Stimulated activated CD4-positive, alpha-beta T cell treated with anti-CD3 and anti-CD28 coated beads, Interleukin-12 subunit alpha, Interleukin-12 subunit beta, amount 100 ng/mL, for 48 hours (primary cell): Measurements from ENCODE around the gene UST.
"Not testable (repeated sequence)": the region's sequence is repeated elsewhere in the genome, so short reads cannot be mapped to it uniquely, and the experiment has no call there.

Experiments used
- DNase-seq, 3 donors: peaks; one replicate each; pipeline ENCODE4 v3.0.0-alpha.2; 2020; ENCODE audit warnings: low read depth in 2 of 3, low spot score in 1 of 3

UST gene

DNA sequence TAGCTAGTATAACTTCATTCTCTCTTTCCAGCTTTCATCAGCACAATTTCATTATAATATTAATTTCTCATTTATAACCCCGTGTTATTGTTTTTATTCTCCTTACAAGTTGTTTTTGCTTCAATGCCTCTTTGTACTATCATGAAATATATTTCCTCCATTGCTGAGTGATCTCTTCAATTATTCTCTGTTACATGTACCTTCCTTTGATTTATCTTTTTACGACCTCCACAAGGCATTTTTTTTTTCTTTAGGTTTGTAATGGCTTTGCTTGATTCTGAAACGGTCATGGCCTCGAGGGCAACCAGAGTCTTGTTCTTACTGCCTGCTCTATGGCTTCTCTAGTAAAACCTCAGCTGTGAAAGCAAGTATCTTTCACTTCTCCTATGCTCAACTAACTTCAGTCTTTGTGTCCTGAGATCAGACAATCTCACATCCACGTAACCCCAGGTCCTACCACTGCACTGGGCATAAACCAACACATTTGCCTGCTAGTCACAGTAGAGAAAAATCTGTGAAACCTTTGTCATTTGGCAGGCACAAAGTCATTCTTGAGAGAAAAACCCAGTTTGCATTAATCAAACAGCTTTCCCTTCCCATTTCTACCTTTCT is 119.9 kb downstream of the UST start:
- DNase-seq = no peak

DNA sequence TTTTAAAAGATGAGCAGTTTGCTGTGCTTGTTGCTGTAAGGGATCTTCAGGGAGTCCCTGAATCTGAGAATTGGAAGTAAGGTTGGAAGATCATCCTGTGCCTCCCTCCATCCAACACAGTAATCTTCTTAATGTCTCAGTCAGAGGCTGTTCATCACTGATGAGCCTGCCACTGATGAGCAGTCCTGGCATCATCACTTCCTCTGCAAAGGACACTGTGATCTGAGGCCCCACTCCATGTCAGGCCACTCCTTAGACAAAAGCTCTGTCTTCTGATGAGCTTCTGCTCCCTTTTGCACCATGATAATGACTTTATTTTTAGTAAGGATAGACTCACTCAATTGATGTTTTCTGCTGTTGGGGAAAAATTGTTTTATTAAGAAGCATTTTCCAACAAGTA is 121.0 kb downstream of the UST start:
- no peak for DNase-seq

DNA sequence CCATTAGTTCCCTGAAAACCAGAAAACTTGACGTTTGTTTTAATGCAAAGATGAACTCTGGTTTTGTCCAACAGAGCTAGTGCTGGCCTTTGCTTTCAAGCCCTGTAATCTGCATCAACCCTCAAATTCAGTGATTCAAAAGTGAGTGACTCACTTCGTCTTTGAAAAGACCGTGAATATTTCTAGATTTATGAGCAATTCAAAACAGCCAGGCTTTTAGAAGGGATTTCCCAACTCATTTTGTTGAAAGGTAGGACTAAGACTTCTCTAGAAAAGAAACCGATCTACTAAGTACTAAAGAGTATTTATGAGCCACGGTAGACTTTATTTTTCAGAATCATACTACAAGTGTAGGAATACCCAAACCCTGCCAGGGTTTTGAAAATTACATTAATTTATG is 121.5 kb downstream of the UST start:
- DNase-seq = no peak

DNA sequence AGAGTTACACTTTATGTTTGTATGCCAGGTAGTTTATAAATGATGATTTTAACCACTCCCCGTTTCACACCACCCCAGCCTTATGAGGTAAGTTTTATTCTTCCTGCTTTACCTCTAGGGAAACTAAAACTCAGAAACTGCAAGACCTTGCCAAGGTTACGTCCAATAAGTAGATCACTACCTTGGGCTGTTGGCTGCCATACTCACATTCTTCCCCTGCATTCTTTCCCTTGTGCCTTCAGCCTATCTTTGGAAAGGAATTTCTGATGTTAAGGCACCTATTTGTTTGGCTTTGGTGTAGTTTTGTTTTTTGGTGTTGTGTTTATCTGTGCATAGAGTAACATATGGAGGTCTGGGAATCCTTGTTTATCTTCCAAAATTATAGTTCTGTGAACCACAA is 122.1 kb downstream of the UST start:
- no peak for DNase-seq

DNA sequence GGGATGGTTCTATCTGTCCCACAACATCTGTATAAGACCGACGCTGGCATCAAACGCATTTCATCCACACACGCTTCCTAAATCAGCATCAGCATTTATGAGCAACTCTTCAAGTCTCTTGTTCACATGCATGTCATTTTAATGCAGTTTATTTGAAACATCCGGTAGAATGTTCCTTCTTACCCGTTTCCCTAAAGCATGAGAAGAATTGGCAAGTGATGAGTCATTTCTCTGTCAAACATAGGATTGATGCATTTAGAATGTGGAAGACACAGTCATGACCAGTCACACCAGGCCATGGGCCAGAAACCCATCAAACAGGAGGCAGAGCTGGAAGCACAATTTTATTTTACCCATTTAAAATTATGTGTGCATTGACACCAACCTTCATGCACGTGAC is 122.8 kb downstream of the UST start:
- no peak for DNase-seq

DNA sequence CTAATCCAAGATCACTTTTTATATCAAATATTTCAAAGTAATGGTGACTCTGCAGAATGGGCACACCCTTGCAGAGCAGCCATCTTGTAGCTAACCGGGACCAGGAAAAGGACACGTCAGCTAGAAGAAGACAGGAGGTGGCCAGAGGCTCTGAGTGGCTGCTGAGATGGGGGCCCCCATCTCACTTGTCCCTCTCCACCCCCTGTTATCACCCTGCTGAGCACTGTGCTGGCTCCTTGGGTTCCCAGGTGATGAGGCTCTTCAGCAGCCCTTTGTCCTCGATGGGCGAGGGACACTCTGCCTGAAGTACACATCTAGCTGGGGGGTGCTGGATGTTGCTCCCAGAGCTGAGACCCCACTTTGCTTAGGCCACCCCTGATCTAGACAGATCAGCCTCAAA is 126.3 kb downstream of the UST start:
- DNase-seq = no peak

DNA sequence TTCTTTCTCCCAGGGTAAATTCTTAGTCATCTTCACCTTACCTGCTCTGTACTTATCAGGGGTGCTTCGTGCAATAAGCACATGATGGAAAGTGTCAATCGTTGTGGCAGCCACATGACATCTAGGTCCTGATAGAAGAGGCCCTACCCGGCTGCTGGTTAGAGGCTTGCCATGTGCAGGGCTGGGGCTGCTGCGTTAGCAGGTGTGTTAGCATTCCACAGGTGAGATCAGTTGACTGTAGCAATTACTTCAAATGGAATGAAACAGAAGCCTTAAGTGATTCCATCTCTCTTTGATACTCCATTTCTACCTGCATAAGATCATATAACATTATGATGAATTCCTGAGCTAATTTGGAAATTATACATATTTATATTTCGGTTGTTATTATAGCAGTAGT is 127.0 kb downstream of the UST start:
- DNase-seq = no peak

DNA sequence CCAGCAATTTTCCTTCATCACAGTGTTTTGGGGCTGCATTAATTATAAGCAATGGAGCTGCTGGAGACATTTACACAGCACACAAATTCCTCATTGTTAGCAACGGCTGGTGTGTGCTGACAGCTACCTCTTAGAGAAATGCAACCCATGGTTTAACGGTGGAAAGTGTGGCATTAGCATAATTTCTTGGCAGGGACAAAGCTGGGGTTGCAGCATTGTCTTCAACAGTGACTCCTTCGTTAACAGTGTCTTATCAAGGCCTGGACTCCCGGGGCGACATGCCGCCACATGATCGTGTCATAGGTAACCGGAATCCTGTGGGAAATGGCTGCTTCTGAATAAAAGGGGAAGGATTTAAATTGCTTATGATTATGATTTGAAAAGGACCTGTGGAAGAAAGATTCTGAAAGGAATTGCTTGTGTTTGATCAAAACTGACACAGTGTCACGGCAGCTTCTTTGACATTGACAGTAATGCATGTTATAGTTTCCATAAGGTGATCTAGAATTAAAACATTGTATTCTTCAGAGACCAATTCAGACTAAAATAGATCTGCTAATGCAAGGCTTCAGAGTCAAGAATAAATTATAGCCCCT is 128.0 kb downstream of the UST start:
- no peak for DNase-seq

DNA sequence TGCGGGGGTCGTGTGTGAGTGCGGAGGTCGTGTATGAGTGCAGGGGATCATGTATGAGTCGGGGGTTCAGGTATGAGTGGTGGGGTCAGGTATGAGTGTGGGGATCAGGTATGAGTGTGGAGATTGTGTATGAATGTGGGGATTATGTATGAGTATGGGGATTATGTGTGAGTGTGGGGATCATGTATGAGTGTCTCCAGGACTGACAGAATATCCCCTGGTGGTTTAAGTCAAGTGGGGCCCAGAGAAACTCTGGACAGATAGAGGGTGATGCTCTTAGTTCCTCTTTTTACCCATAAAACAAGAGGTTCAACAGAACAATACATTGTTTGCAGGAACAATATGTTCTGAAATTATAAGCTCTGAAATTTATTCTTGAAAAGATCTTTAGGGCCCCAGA is 131.9 kb downstream of the UST start:
- no peak for DNase-seq

DNA sequence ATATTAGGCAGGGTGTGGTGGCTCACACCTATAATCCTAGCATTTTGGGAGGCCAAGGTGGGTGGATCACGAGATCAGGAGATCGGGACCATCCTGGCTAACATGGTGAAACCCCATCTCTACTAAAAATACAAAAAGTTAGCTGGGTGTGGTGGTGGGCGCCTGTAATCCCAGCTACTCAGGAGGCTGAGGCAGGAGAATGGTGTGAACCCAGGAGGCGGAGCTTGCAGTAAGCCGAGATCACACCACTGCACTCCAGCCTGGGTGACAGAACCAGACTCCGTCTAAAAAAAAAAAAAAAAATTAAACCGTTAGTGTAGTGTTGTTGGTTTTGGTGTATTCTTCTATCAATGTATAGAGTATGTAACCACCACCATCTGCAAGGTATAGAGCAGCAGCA is 133.9 kb downstream of the UST start:
- not testable (repeated sequence) for DNase-seq

DNA sequence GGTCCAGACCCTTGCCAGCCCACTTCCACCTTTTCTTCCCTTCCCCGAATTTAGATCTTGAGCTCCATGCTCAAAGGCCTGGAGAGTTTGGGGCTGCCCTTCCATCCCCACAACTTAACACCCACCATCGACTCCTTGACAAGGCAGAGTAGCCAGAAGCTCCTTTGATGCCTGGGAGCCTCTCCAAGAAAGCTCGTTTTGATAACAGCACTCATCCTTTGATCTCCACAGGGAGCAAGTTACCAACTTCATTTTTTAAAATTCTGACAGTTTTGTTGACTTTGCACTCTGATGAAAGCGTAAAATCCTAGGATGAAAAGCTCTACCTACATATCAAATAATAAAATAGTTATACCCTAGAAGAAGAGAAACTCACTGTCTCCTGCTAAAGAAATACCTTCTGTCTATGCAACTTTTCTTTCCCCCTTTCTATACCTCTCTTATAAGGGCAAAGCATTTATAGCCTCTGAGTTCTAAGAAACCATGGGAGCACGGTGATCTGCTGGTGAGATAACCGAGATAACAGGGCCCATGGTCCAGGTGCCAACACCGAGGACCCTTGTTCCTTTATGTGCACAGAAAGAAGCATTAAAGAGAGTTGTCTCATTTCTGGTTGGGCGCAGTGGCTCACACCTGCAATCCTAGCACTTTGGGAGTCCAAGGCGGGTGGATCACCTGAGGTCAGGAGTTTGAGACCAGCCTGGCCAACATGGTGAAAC is 134.9 kb downstream of the UST start:
- DNase-seq = no peak

DNA sequence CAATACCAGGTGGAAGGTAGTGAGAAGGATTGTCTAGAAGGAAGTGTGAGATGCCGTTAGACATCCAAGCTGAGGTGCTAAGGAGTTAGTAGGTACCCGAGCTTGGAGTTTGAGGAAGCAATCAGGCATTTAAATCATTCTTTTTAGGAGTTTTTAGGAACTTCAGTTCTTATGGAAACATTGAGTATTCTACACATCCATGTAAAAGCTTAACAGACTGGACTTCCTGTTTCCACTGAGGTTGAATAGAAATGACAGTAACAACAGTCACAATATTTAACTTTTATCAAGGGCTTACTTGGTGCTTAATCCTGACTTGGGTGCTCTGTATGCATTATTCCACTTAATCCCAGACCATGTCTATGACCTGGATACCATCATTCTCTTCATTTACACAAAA is 136.4 kb downstream of the UST start:
- DNase-seq = no peak

DNA sequence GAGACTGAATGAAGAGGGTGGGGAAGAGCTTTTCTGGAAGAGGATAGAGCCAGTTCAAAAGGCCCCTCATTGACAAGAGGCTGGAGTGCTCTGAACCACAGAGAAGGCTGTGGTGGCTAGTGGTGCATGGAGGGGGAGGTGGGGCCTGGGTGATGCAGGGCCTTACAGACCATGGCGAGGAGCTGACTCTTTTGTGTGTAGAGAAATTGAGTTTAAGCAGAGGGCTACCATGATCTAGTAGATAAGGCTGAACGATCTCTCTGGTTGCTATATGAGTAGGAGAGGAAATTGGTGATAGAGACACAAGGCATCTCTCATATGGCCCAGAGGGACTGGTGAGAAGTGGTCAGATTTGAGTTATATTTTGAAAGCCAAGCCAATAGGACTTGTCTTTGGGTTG is 137.6 kb downstream of the UST start:
- DNase-seq = no peak

DNA sequence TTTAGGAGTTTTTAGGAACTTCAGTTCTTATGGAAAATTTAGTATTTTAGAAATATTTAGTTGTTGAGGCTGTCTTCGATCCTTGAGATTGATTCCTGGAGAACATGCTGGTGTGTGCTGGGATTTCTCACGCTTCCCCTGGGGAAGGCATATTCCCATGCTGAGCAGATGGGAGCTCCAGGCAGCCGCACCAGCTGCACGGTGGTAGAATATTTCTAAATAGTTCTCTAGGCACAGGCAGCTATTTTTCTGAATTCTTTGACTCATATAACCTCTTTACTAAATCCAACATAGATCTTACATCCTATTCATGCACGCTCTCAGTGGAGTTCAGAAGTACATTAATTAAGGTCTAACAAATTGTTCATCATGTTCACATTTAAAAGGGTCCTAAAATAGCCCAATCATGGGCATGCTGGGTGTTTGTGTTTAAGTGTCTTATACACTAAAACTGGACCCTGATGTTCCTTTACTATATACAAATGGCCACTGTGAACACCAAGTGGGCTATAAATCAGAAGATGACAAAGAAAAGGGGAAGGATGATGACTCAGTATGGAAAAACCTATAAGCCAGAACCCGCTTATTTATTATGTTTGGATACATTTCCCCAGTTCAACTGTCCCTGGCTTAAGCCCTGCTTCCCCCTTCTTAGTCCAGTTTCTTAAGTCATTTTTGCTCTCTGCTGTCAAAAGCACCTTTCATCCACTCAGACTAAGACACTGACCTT is 138.5 kb downstream of the UST start:
- DNase-seq = no peak

DNA sequence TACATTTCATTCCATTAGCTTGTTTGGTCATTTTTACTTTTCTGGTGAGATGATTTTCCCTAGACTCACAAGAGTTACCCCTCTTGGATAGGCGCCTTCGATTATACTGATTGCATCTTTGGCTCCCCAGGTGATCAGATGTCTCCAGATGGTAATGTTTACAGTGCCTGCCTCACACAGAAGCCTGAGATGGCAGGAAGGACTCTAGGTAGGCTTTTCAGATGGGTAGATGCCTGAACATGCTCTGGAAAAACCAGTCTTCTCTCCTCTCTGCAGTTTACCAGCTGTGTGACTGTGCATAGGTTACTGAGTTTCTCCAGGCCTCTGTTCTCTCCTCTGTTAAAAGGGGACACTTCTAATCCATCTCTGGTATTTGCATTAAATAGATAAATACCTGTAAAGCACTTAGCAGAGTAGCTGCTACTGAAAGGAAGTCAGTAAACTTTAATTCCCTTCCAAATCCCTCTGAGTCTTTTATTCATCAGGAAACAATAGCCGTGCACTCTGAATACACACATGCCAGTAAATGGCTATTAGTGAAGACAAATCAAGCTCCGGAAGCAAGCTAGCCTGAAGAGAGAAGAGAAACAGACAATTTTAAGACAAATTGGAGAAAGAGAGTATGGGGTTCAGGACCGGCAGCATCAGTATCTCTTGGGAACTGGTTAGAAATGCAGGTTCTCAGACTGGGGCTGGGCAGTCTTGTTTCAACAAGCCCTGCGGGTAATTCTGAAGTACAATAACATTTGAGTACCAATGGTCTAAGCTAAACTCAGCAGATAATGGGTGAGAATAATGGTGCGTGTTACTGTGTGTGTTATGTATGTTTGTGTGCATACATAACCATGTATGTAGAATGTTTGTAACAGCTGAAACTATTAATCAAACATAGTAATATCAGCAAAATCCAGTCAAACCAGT is 139.4 kb downstream of the UST start:
- no peak for DNase-seq

DNA sequence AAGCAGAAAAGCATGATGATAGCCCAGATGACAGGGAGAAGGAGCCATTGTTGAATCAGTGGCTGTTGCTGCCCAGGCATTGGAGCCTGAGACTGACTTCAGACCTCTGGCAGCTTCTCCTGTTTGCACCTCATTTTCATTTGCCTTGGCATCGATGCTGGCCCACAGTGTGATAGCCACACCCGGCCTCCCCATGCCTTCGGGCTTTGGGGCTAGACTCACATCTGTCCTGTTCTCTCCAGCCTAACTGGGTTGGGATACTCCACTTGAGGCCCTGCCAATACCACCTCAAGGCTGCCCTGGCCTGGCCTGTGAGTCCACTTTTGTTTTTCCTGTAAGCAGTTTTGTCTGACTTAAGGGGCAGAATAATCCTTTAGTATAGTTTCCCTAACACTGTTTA is 140.4 kb downstream of the UST start:
- no peak for DNase-seq

DNA sequence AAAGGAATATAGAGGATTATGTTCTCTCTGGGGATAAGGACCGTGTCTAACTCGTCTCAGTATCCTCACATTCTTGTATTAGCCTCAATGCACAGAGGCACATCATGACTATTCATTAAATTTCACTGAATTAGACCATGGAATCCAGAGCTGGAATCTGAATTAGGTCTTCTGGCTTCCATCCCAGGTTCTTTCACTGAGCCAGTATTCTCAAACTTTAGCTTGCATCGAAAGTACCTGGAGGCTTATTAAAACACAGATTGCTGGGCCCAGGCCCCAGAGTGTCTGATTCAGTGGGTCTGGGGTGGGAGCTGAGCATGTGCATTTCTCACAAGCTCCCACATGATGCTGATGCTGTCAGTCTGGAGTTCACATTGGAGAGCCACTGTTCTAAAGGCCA is 142.0 kb downstream of the UST start:
- no peak for DNase-seq

DNA sequence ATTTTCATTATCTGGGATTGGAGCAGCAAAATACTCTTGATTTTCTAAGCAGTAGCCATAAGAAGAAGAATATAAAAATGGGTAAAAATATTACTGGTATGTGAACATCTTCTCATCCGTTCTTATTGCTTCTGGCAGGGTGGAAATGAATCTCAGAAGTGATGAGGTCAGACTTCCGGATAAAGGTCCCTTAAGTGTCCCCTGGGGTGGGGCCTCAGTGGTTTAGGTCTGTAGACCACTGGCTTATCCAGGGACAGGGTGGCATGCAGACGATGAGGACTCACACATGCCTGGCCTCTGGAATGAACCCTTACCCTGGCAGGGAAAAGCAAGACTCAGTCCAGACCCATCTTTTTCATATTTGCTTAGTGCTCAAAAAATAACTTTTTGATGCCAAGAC is 143.3 kb downstream of the UST start:
- no peak for DNase-seq

DNA sequence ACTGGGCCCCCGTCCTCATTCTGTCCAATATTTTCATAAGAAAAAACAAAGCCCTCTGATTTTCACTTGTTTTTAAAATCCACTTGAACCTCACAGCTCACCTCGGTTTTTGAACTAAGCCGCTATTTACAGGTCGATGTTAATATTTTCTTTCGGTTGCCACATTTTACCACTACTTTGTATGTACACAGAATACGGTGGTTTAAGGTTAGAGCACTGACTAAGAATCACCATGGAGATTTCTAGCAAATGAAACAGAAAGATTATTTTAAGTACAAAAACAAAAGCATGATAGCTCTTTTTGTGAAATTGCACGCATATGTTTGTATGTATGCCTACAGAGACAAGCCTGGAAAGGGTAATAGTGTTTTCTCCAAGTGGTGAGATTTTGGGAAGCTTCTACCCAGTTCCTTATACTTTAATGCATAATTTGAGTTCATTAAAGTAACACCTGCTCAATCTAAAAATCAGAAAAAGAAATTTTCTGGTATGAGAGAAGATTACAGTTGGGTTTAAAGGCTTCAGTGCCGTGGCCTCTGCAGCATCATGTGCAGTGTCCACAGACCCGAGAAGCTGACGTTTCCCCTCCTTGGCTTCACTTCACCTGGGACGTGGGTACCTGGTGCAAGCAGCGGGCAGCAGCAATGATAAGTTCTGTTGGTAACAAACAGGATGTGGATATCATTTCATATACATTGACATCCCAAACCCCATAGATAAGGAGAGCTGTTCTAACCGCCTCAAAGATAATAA is 144.0 kb downstream of the UST start:
- DNase-seq = no peak

DNA sequence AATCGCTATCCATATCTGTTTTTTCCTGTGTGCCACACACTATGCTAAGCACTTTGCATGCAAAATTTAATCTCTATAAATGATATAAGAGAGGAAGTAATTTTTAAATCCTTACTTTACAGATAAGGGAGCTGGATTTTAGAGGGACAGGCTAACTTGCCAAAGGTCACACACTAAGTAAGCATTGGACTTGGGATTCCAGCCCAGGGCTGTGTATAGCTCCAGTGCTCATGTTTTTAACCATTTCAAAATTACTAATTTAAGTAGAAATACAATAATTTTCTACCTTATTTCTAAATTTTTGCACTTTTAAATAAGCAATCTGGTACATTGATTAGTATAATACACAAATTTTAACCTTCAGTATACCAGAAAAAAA is 144.6 kb downstream of the UST start:
- no peak for DNase-seq
